H54 (cell line): ENCODE data around the gene PLA2G10.
A peak's percentile ranks its signal among the peaks of the same experiment; 100 is the strongest.
"Not testable (repeated sequence)": the region's sequence is repeated elsewhere in the genome, so short reads cannot be mapped to it uniquely, and the experiment has no call there.

Source experiments
- DNase-seq: peaks from one replicate; pipeline ENCODE4 v3.0.0; 2011; ENCODE audit warnings: low spot score, mixed read lengths; ENCODE audit not compliant: insufficient read length
- FAIRE-seq: peaks from 3 replicates; lab custom pipeline; 2011; peaks lifted over from hg19 to GRCh38; lab: Jason Lieb, UNC
- POLR2A ChIP-seq: IDR thresholded peaks from 2 replicates; pipeline ENCODE4 v1.6.1; 2011; ENCODE audit warnings: low read depth, mild to moderate bottlenecking, low read length

Gene PLA2G10

GRCh38 chr16:14678748-14679497, 15.2 kb downstream of the PLA2G10 start:
- DNase-seq (no peak), FAIRE-seq (no peak)
- TF ChIP-seq POLR2A = no peak

DNA sequence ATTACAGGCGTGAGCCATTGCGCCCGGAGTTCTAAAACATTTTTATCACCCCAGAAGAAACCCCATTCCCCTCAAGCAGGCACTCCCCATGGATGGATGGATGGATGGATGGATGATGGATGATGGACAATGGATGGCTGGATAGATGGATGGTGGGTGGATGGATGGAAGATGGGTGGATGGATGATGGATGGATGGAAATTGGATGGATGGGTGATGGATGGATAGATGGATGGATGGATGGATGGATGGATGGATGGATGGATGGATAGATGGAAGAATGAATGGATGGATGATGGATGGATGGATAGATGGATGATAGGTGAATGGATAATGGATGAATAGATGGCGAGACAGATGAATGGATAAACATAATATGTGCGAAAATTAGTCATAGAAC, 16.5 kb downstream of the PLA2G10 start:
- no peak for TF ChIP-seq POLR2A
- FAIRE-seq (no peak), DNase-seq (no peak)

GRCh38 chr16:14676633-14677032, 17.5 kb downstream of the PLA2G10 start:
- no peak for TF ChIP-seq POLR2A
- DNase-seq (no peak), FAIRE-seq (no peak)

DNA sequence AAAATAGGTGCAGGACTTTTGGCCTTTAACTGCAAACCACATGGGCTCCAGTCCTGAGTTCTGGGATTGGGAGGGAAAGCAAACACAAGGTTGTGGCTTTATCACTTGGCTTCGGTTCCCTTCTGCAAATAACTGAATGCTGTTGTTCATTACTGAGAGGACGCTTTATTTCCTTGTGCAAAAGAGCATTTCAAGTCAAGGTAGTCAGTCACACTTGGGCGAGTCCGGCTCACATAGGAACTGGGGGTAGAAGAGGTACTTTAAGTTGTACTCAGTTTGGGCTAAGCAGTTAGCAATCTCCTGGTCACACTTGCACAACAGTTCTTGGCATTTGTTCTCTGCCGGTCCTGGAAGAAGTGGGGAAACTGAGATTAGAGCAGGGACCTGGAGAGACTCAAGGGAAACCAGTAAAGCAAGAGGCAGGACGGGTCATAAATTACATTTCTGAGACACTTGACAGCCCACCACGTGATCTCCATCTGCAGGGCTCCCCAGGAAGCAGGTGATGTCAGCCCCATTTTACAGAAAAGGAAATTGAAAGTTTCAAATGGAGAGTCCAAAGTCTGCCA, 21.6 kb downstream of the PLA2G10 start:
- no peak for DNase-seq
- no peak for TF ChIP-seq POLR2A
- FAIRE-seq = no peak

DNA sequence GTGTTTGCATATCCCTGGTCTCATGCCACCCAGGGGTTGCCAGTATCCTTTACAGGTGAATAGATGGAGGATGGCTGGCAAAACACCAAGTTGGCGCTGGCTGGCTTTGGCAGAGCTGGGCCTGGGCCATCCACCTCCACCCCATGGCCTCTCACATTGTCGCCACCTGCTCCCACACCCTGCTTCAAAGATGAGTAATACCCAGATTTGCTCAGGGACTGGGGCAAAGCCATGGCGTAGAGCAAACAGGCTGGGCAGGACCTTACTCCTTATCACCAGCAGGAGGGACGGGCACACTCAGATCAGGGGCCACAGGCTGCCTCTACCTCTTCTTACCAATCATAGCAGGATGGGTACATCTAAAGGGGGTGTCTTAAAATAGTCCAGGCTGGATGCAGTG, 24.3 kb downstream of the PLA2G10 start:
- DNase-seq (peak; percentile 22), FAIRE-seq (no peak)
- no peak for TF ChIP-seq POLR2A

GRCh38 chr16:14668556-14669223, 25.4 kb downstream of the PLA2G10 start:
- no peak for FAIRE-seq
- TF ChIP-seq POLR2A = no peak
- no peak for DNase-seq

DNA sequence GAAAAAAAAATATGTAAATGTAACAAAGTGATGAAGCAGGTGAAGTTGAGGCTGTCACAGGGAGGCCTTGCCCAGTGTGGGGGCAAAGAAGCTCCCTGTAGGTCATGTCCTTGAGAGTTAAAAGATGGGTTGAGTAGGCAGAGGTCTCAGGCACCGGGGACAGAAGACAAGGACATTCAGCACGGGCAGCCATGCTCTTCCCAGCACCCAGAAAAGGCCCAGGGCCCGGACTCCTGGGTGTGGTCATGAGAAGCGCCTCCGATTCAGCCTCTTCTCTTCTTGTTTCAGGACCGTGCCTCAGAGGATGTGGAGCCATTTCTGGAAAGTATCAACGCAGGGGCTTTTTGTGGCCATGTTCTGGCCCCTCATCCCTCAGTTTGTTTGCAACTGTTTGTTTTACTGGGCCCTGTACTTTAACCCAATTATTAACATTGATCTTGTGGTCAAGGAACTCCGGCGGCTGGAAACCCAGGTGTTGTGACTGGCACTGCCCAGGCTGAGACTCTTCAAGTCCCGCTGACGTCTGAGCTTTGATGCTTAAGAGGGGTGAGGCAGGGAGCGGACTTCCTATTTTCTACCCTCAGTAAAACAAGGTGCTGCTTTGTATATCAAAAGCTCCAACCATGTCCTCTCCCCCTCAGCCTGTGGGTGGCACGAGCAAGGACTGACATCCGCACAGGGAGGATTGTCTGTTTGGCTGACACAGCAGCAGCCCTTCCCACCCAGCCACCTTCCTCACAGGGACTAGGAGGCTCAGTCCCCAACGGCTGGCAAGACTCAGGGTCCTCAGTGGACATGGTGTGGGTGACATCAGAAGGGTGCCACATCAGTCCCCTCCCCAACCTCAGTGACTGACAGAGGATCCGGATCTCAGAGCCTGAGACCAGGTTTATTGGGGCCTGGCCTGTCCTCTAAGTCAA, 26.5 kb downstream of the PLA2G10 start:
- TF ChIP-seq POLR2A = no peak
- no peak for FAIRE-seq
- no peak for DNase-seq

GRCh38 chr16:14658063-14658462, 36.0 kb downstream of the PLA2G10 start:
- FAIRE-seq = no peak
- no peak for TF ChIP-seq POLR2A
- no peak for DNase-seq

DNA sequence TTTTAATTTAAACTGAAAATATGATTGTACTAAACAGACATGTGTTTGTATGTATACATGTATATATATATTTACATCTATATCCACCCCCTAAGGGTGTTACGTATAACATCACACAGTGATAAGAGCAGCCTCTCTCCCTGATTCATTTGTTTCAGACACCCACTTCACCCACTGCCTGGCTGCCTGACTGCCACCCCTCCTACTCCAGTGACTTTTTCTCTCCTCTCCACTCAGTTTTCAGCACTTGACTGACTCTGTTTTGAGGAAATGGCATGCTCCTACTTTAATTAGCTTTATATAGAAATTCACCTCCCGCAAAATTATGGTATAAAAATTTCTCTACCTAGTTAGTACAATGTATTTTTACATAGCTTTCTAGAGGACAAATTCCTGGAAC, 41.4 kb downstream of the PLA2G10 start:
- DNase-seq = no peak
- TF ChIP-seq POLR2A = no peak
- no peak for FAIRE-seq

DNA sequence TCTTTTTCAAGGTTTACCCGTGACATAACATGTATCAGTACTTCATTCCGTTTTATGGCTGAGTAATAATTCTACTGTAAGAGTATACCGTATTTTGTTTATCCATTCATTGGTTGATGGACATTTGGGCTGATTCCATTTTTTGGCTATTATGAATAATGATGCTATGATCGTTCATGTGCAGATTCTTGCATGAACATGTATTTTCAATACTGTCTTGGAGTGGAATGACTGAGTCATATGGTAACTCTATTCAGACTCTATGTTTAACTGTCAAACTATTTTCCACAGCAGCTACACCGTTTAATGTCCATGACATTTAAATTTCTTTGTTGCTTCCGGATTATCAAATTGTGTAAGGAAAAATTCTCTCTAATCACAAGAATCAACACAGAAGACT, 43.5 kb downstream of the PLA2G10 start:
- TF ChIP-seq POLR2A = no peak
- DNase-seq (no peak), FAIRE-seq (no peak)

DNA sequence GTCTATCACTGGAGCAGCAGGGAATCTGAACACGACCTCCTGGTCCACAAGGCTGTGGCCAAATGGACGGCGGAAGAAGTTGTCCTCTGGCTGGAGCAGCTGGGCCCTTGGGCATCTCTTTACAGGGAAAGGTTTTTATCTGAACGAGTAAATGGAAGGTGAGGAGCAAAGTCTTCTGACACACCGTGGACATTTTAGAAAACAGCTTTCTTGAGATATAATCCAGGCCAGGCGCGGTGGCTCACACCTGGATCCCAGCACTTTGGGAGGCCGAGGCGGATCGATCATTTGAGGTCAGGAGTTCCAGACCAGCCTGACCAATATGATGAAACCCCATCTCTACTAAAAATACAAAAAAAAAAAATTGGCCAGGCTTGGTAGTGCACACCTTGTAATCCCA, 44.3 kb downstream of the PLA2G10 start:
- DNase-seq (no peak), FAIRE-seq (no peak)
- TF ChIP-seq POLR2A = no peak

DNA sequence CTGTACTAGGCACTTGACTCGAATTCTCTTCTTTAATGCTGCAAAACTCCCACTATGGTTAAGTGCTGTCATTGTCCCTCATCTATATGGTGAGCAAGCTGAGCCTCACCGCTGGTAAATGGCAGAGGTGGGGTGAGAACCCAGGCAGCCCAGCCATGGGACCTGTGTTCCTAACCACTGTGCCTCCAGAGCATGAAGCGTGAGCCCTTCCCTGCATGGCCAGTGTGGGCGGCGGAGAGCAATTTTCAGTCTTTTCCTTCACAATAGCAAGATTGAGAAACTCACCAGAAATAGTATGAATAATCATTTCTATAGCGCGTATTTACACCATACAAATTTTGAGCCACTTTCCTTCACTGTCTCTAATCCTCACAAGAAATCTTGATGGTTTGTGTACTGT, 52.2 kb downstream of the PLA2G10 start:
- no peak for TF ChIP-seq POLR2A
- FAIRE-seq (no peak), DNase-seq (no peak)

GRCh38 chr16:14641206-14641605, 52.9 kb downstream of the PLA2G10 start:
- TF ChIP-seq POLR2A = no peak
- FAIRE-seq (no peak), DNase-seq (no peak)

- no peak for TF ChIP-seq POLR2A
- DNase-seq (no peak), FAIRE-seq (no peak)
Measured at GRCh38 chr16:14640538-14640937, 53.6 kb downstream of the PLA2G10 start.

GRCh38 chr16:14636951-14637240, 57.2 kb downstream of the PLA2G10 start:
- DNase-seq, FAIRE-seq: not testable (repeated sequence)

- FAIRE-seq, DNase-seq: not testable (repeated sequence)
Measured at GRCh38 chr16:14636179-14636950, 57.7 kb downstream of the PLA2G10 start.
